DND-41 (cell line): Measurements from ENCODE around the gene CD164L2.

Experiments used
- EZH2 ChIP-seq: IDR thresholded peaks from 3 replicates; pipeline ENCODE4 v1.6.1; 2012; ENCODE audit warnings: borderline replicate concordance, low read depth, mild to moderate bottlenecking, moderate library complexity, low read length, inconsistent platforms; ENCODE audit not compliant: severe bottlenecking
- TF ChIP-seq, protein P1 (sequence below): IDR thresholded peaks from 2 replicates; pipeline ENCODE4 v1.5.1; 2012; ENCODE audit warnings: borderline replicate concordance, low read length, moderate library complexity, mild to moderate bottlenecking; ENCODE audit not compliant: poor library complexity, severe bottlenecking; ENCODE audit errors: extremely low read depth

DNA sequence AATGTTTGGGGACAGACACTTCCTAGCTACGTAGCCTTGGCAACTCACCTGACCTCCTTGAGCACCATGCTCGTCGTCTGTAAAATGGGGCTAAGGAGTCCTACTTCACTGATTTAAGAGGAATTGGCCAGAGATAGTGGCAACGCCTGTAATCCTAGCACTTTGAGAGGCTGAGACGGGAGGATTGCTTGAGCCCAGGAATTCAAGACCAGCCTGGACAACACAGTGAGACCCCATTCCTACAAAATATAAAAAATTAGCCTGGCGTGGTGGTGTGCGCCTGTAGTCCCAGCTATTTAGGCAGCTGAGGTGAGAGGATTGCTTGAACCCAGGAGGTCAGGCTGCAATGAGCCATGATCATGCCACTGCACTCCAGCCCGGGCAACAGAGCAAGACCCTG, 36.8 kb downstream of the CD164L2 start:
- TF ChIP-seq, protein P1, sequence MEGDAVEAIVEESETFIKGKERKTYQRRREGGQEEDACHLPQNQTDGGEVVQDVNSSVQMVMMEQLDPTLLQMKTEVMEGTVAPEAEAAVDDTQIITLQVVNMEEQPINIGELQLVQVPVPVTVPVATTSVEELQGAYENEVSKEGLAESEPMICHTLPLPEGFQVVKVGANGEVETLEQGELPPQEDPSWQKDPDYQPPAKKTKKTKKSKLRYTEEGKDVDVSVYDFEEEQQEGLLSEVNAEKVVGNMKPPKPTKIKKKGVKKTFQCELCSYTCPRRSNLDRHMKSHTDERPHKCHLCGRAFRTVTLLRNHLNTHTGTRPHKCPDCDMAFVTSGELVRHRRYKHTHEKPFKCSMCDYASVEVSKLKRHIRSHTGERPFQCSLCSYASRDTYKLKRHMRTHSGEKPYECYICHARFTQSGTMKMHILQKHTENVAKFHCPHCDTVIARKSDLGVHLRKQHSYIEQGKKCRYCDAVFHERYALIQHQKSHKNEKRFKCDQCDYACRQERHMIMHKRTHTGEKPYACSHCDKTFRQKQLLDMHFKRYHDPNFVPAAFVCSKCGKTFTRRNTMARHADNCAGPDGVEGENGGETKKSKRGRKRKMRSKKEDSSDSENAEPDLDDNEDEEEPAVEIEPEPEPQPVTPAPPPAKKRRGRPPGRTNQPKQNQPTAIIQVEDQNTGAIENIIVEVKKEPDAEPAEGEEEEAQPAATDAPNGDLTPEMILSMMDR: no peak
- TF ChIP-seq EZH2: no peak
